OCI-LY7 (cell line): Measurements from ENCODE around the gene WNK2. TPM values are rescaled to one million over a fixed set of nuclear protein-coding genes. Genes with fewer than 3 reads are reported as not detected.

Source experiments
- BruUV-seq: library from RNA; stranded (reverse); fragments of 400-500 nt; replicated peaks from 2 replicates; lab custom pipeline; 2021; lab: Mats Ljungman, UMichigan
- CTCF ChIA-PET: fragments of 300-600 bp; sonication (Branson Sonifier 250); formaldehyde crosslinking; loops from one replicate; lab custom pipeline; 2022; ENCODE audit warnings: antibody characterized with exemption; ENCODE audit not compliant: unreplicated experiment; lab: Charles Lee
- POLR2A ChIA-PET: fragments of 300-600 bp; sonication (Branson Sonifier 250); formaldehyde crosslinking; loops from one replicate; lab custom pipeline; 2022; ENCODE audit warnings: antibody characterized with exemption; lab: Charles Lee
- DNase-seq: peaks from one replicate; pipeline ENCODE4 v3.0.0-alpha.2; 2015; ENCODE audit warnings: low spot score
- H2AFZ ChIP-seq: fragments of 200-600 bp; sonication (generic), shearing (Covaris generic); 2 replicates; pipeline ENCODE4 v1.6.1; 2014; ENCODE audit warnings: mild to moderate bottlenecking, antibody characterized with exemption, low read length, moderate library complexity
- H3K27ac ChIP-seq: fragments of 200-600 bp; sonication (generic); 2 replicates; pipeline ENCODE4 v1.5.1; 2014; ENCODE audit warnings: mixed run types, low read depth, mild to moderate bottlenecking, moderate library complexity, low read length, inconsistent platforms; ENCODE audit not compliant: poor library complexity, severe bottlenecking
- H3K36me3 ChIP-seq: fragments of 200-600 bp; sonication (generic); 2 replicates; pipeline ENCODE4 v1.6.1; 2014; ENCODE audit warnings: mild to moderate bottlenecking, antibody characterized with exemption, low read length, moderate library complexity, mixed read lengths; ENCODE audit not compliant: insufficient read depth
- H3K4me1 ChIP-seq: fragments of 200-600 bp; sonication (generic); 2 replicates; pipeline ENCODE4 v1.5.1; 2014; ENCODE audit warnings: mild to moderate bottlenecking, low read length; ENCODE audit not compliant: insufficient read depth, poor library complexity, severe bottlenecking
- H3K4me2 ChIP-seq: fragments of 200-600 bp; sonication (generic); 2 replicates; pipeline ENCODE4 v1.6.1; 2014; ENCODE audit warnings: mild to moderate bottlenecking, low read length
- H3K4me3 ChIP-seq: fragments of 200-600 bp; sonication (generic); 2 replicates; pipeline ENCODE4 v1.5.1; 2014; ENCODE audit warnings: mild to moderate bottlenecking, low read depth, low read length; ENCODE audit not compliant: poor library complexity, severe bottlenecking
- H3K79me2 ChIP-seq: fragments of 200-600 bp; sonication (generic); 2 replicates; pipeline ENCODE4 v1.6.1; 2016; ENCODE audit warnings: low read depth, mild to moderate bottlenecking, low read length, moderate library complexity, mixed read lengths; ENCODE audit not compliant: insufficient read depth
- H3K9me2 ChIP-seq: fragments of 200-600 bp; sonication (generic); 2 replicates; pipeline ENCODE4 v1.6.1; 2016; ENCODE audit warnings: mild to moderate bottlenecking, low read length, mixed read lengths; ENCODE audit not compliant: insufficient read depth
- H3K9me3 ChIP-seq: fragments of 200-600 bp; sonication (generic); 2 replicates; pipeline ENCODE4 v1.6.1; 2014; ENCODE audit warnings: mild to moderate bottlenecking, mixed run types, low read length, mixed read lengths
- H4K20me1 ChIP-seq: fragments of 200-600 bp; sonication (generic); 2 replicates; pipeline ENCODE4 v1.6.1; 2014; ENCODE audit warnings: mild to moderate bottlenecking, antibody characterized with exemption, low read length, moderate library complexity, mixed read lengths; ENCODE audit not compliant: insufficient read depth
- CTCF ChIP-seq: fragments of 200-600 bp; sonication (generic); conservative IDR thresholded peaks from 2 replicates; pipeline ENCODE4 v1.5.1; 2014; ENCODE audit warnings: mild to moderate bottlenecking, antibody characterized with exemption, low read length, moderate library complexity, mixed read lengths
- EZH2phosphoT487 ChIP-seq: fragments of 200-600 bp; sonication (generic); IDR thresholded peaks from 2 replicates; pipeline ENCODE4 v1.6.1; 2018; ENCODE audit warnings: low read depth, borderline replicate concordance, mild to moderate bottlenecking, mixed run types, antibody characterized with exemption, low read length, moderate library complexity, mixed read lengths
- intact Hi-C: fragments of 100-400 bp; cut with micrococcal nuclease; formaldehyde crosslinking; loops from one replicate; pipeline ENCODE4 v1.10.0; 2022; ENCODE audit not compliant: unreplicated experiment
- total RNA-seq, 2 experiments: library from RNA; depleted of rRNA in 1 of 2; stranded (reverse); fragments of >200 nt in 1 of 2; shearing (Covaris generic) in 1 of 2; gene quantifications; 2 replicates each; pipeline ENCODE4 v1.2.3, GENCODE V29; 2014 to 2022

The WNK2 gene
- total RNA-seq, 2 experiments from 2014 or later: 142 to 194 TPM

DNA sequence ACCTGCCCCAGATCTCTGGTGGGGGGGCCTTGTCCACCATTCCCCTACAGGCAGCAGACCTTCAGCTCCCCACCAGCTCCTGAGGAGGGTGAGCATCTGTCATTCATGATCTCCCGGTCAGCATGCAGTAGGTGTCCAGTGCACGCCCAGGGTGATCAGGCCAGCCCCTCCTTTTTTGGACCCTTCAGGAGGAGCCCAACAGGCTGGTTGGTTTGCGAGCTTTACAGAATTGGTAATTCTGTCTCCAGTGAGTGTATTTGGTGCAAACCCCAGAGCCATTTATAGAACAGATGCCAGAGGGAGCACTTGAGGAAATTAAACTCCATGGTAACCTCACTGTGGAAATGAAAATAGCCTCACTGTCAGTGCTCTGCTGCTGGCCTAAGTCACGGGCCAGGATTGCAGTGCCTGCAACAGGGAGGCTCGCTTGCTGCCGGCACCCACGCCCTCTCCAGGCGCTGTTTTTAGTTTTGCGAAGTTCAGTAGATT, 23.4 kb downstream of the WNK2 start:
- Histone ChIP-seq H4K20me1 (no peaks in the 10 kb centered on the region), H3K4me2 (no peak overlapping the region), H3K79me2 (no peaks in the 10 kb centered on the region), H3K4me1 (peaks cover 9% of the 10 kb centered on the region), H3K9me3 (no peaks in the 10 kb centered on the region), H3K9me2 (no peaks in the 10 kb centered on the region), H3K27ac (no peak overlapping the region), H3K36me3 (no peaks in the 10 kb centered on the region), H2AFZ (no peak overlapping the region), H3K4me3 (no peak overlapping the region)
- POLR2A ChIA-PET: no interaction called here
- TF ChIP-seq CTCF: no peak
- no peak for TF ChIP-seq EZH2phosphoT487
- DNase-seq: no peak
- CTCF ChIA-PET: no interaction called here
- intact Hi-C loops: no loop called here
- no TSS peak for BruUV-seq

GRCh38 chr9:93207860-93208734, 24.2 kb downstream of the WNK2 start:
- ChIA-PET POLR2A (no interaction called here), CTCF (no interaction called here)
- intact Hi-C loops: no loop called here
- Histone ChIP-seq H3K27ac (no peak overlapping the region), H3K4me3 (no peak overlapping the region), H4K20me1 (no peaks in the 10 kb centered on the region), H3K9me2 (no peaks in the 10 kb centered on the region), H3K4me2 (no peak overlapping the region), H3K9me3 (no peaks in the 10 kb centered on the region), H2AFZ (no peak overlapping the region), H3K4me1 (peaks cover 9% of the 10 kb centered on the region), H3K79me2 (no peaks in the 10 kb centered on the region), H3K36me3 (no peaks in the 10 kb centered on the region)
- BruUV-seq: no TSS peak
- no peak for TF ChIP-seq EZH2phosphoT487
- TF ChIP-seq CTCF: no peak
- DNase-seq: no peak

- no peak overlapping the region for H3K4me3 ChIP-seq
- no peaks in the 10 kb centered on the region for H4K20me1 ChIP-seq
- no peak overlapping the region for H3K27ac ChIP-seq
- CTCF ChIA-PET: no interaction called here
- DNase-seq: no peak
- POLR2A ChIA-PET: no interaction called here
- H3K36me3 ChIP-seq: no peaks in the 10 kb centered on the region
- no TSS peak for BruUV-seq
- H3K4me1 ChIP-seq: peaks cover 9% of the 10 kb centered on the region
- no peaks in the 10 kb centered on the region for H3K9me2 ChIP-seq
- no peaks in the 10 kb centered on the region for H3K79me2 ChIP-seq
- no peak for TF ChIP-seq EZH2phosphoT487
- TF ChIP-seq CTCF: no peak
- H3K9me3 ChIP-seq: no peaks in the 10 kb centered on the region
- intact Hi-C loops: no loop called here
- H2AFZ ChIP-seq: no peak overlapping the region
- no peak overlapping the region for H3K4me2 ChIP-seq
Observed at GRCh38 chr9:93209097-93209496, 25.2 kb downstream of the WNK2 start.
